PC-3 (cell line): Measurements from ENCODE around the gene CHAT.

Source experiments
- EZH2 ChIP-seq: fragments of 300-600 bp; sonication (generic); IDR thresholded peaks from one replicate; pipeline ENCODE4 v1.6.1; 2017; ENCODE audit warnings: antibody characterized with exemption, mild to moderate bottlenecking, low read length; ENCODE audit not compliant: unreplicated experiment
- EZH2phosphoT487 ChIP-seq: fragments of 300-600 bp; sonication (generic); IDR thresholded peaks from 2 replicates; pipeline ENCODE4 v1.6.1; 2018; ENCODE audit warnings: mild to moderate bottlenecking, antibody characterized with exemption, low read length, borderline replicate concordance
- TF ChIP-seq, protein P1 (sequence below): fragments of 300-600 bp; sonication (generic); conservative IDR thresholded peaks from 2 replicates; pipeline ENCODE4 v1.5.1; 2017; ENCODE audit warnings: antibody characterized with exemption, low read depth, mild to moderate bottlenecking, low read length

GRCh38 chr10:49664006-49664841 lies 50.4 kb downstream of the CHAT start:
- TF ChIP-seq, protein P1, sequence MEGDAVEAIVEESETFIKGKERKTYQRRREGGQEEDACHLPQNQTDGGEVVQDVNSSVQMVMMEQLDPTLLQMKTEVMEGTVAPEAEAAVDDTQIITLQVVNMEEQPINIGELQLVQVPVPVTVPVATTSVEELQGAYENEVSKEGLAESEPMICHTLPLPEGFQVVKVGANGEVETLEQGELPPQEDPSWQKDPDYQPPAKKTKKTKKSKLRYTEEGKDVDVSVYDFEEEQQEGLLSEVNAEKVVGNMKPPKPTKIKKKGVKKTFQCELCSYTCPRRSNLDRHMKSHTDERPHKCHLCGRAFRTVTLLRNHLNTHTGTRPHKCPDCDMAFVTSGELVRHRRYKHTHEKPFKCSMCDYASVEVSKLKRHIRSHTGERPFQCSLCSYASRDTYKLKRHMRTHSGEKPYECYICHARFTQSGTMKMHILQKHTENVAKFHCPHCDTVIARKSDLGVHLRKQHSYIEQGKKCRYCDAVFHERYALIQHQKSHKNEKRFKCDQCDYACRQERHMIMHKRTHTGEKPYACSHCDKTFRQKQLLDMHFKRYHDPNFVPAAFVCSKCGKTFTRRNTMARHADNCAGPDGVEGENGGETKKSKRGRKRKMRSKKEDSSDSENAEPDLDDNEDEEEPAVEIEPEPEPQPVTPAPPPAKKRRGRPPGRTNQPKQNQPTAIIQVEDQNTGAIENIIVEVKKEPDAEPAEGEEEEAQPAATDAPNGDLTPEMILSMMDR: no peak
- no peak for TF ChIP-seq EZH2
- no peak for TF ChIP-seq EZH2phosphoT487
